Stomach (tissue), 9 donors: ENCODE measurements around the gene DUSP8. TPM values are rescaled to one million over a fixed set of nuclear protein-coding genes. Genes with fewer than 3 reads are reported as not detected.
"Not testable (repeated sequence)": the region's sequence is repeated elsewhere in the genome, so short reads cannot be mapped to it uniquely, and the experiment has no call there.

Experiments used
- DNase-seq, 2 donors: peaks; one replicate each; pipeline versions ENCODE4 v3.0.0 to v3.0.0-alpha.2; 2013 to 2019
- H3K27ac ChIP-seq, 5 donors: fragments of 200-600 bp in 4 of 5; sonication (generic) in 4 of 5; one replicate each; pipeline ENCODE4 v1.5.1; 2013 to 2019; ENCODE audit warnings: mild to moderate bottlenecking in 1 of 5, moderate library complexity in 1 of 5
- H3K27me3 ChIP-seq, 3 donors: fragments of 200-600 bp; sonication (generic); one replicate each; pipeline ENCODE4 v1.5.1; 2017 to 2019; ENCODE audit warnings: mixed run types in 1 of 3
- H3K36me3 ChIP-seq, 4 donors: fragments of 200-600 bp; sonication (generic); 1 replicate in 3 of 4; 2 replicates in 1 of 4; pipeline ENCODE4 v1.5.1; 2016 to 2019
- H3K4me1 ChIP-seq, 4 donors: fragments of 200-600 bp; sonication (generic); one replicate each; pipeline ENCODE4 v1.5.1; 2016 to 2019
- H3K4me3 ChIP-seq, 4 donors: fragments of 200-600 bp; sonication (generic) in 3 of 4; one replicate each; pipeline ENCODE4 v1.5.1; 2016 to 2019; ENCODE audit warnings: mild to moderate bottlenecking in 1 of 4
- H3K9me3 ChIP-seq, 4 donors: fragments of 200-600 bp; sonication (generic); one replicate each; pipeline ENCODE4 v1.5.1; 2016 to 2019
- CTCF ChIP-seq, 7 experiments: fragments of 450-650 bp in 4 of 7; fragments of 200-600 bp in 3 of 7; sonication (generic) in 3 of 7; IDR thresholded peaks; one replicate each; pipeline ENCODE4 v1.5.1; 2016 to 2019; ENCODE audit warnings: antibody characterized with exemption in 7 of 7, control low read depth in 2 of 7, mild to moderate bottlenecking in 1 of 7
- EP300 ChIP-seq: sonication (generic); formaldehyde crosslinking; IDR thresholded peaks from one replicate; pipeline ENCODE4 v1.6.1; 2017; ENCODE audit warnings: antibody characterized with exemption
- POLR2A ChIP-seq, 4 donors: fragments of 450-650 bp; IDR thresholded peaks; one replicate each; pipeline ENCODE4 v1.6.1; 2016; ENCODE audit warnings: antibody characterized with exemption in 4 of 4, control low read depth in 2 of 4, mild to moderate bottlenecking in 1 of 4, moderate library complexity in 1 of 4
- POLR2AphosphoS5 ChIP-seq, 3 donors: sonication (generic); formaldehyde crosslinking; IDR thresholded peaks; one replicate each; pipeline ENCODE4 v1.6.1; 2016; ENCODE audit warnings: antibody characterized with exemption in 3 of 3
- WGBS, 5 donors: extraction: QIAGEN DNeasy Blood & Tissue Kit in 3 of 5; methylation state at CpG; one replicate each; pipeline versions ENCODE4 v1.1.5 to v1.1.7; 2013 to 2018; 5-methylcytosine and 5-hydroxymethylcytosine counted together
- intact Hi-C: fragments of 100-400 bp; cut with DNase I; formaldehyde crosslinking; loops from one replicate; pipeline ENCODE4 v1.15.1; 2023; ENCODE audit warnings: low total_unique reads
- polyA plus RNA-seq, 3 donors: library from polyadenylated mRNA; stranded (reverse); fragments of 200-250 nt; gene quantifications; one replicate each; pipeline ENCODE4 v1.2.3, GENCODE V29; 2013
- total RNA-seq, 5 donors: library from RNA; depleted of rRNA; stranded (reverse); fragments of >200 nt; gene quantifications; one replicate each; pipeline versions ENCODE4 v1.1.0 to v1.2.3, GENCODE V29; 2014 to 2016
- donor health status: healthy with polysubstance abuse.
- donor health status: Bipolar disorder and iron deficiency.
- donor health status: healthy.

The DUSP8 gene
- total and polyA plus RNA-seq, 8 donors = 0.58 to 31.6 (median 2.6) TPM

DNA sequence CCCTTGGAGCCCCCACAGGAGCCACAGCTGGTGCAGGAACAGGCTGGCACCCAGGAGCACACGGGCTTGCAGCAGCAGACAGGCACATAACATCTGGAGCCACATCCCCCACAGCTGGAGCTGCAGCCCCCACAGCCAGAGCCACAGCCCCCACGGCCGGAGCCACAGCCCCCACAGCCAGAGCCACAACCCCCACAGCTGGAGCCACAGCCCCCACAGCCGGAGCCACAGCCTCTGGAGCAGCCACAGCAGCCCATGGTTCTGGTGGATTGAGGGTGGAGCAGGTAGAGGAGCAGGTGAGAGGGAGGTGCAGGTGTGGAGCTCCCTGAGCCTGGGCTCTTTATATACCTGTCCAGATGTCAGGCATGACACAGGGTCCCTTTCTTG is 25.9 kb upstream of the DUSP8 start, which contains the start of gene KRTAP5-2:
TSS of gene KRTAP5-2 (minus strand) at position 301 of the 387 bp plus-strand sequence. CDS start at position 257, 44 bp downstream.
- intact Hi-C loops = no loop called here
- 69 to 85% (median 81%) methylated on average over 1 to 4 of the region's 4 CpGs; no CpG with 5 or more reads in 1 of the 5 donors for WGBS, 5 donors
- no peak within 1 kb of the TSS for H3K4me3 ChIP-seq
- no peak for DNase-seq
- no peaks in the 10 kb centered on the region for H3K9me3 ChIP-seq
- H3K27me3 ChIP-seq = peaks cover 0 to 58% (median 0%) of the 10 kb centered on the region in 3 donors
- H3K4me1 ChIP-seq = no peaks in the 10 kb centered on the region
- no peak within 1 kb of the TSS for H3K27ac ChIP-seq
- no peak for TF ChIP-seq POLR2A (IDR thresholded peaks at IDR 0.05)
- H3K36me3 ChIP-seq = no peaks in the 10 kb centered on the region

- DNase-seq = no peak
Observed at GRCh38 chr11:1597331-1597993, 25.4 kb upstream of the DUSP8 start.

DNA sequence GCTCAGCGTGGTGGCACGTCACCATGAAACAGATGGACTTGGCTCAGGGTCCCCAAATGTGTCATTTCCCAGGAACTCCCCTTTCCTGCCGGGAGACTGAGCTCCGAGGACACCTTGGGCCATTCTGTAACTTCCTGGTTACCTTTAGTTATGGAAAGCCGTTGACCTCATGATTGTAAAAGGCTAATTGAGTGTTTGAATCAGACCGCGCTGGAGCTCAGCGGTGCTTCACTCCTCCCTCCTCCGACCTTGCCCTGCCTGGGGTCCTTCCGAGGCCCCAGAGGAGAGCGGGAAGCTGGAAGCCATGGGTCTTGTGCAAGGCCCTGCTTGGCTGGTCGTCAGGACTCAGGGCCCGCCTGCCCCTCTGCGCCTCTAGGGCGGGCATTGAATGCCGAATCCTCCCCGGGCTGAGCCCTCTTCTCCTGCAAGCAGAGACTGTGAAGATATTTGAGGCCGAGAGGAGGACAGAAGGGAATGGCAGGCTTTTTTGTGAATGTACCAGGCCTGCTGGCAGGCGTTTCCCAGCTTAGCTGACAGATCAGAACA is 24.6 kb upstream of the DUSP8 start:
- WGBS, 5 donors = 61 to 79% (median 72%) methylated on average over 17 to 19 of the region's 19 CpGs
- H3K9me3 ChIP-seq, H3K27ac ChIP-seq, H3K4me3 ChIP-seq, H3K36me3 ChIP-seq, H3K4me1 ChIP-seq, intact Hi-C loops: not testable (repeated sequence)
- peaks cover 0 to 60% (median 0%) of the 10 kb centered on the region in 3 donors for H3K27me3 ChIP-seq
- DNase-seq = peak in 1 of 2 donors; percentile 23

More at GRCh38 chr11:1597331-1597993, 25.4 kb upstream of the DUSP8 start:
- Histone ChIP-seq H3K27me3 (peaks cover 0 to 57% (median 0%) of the 10 kb centered on the region in 3 donors), H3K27ac (no peak overlapping the region), H3K9me3 (no peaks in the 10 kb centered on the region), H3K4me3 (no peak overlapping the region), H3K36me3 (no peaks in the 10 kb centered on the region), H3K4me1 (no peaks in the 10 kb centered on the region)
- TF ChIP-seq POLR2A (IDR thresholded peaks at IDR 0.05) = no peak
- TF ChIP-seq POLR2AphosphoS5 (IDR thresholded peaks at IDR 0.05) = no peak
- TF ChIP-seq CTCF (IDR thresholded peaks at IDR 0.05) = no peak
- no peak for TF ChIP-seq EP300
- 76 to 86% (median 81%) methylated on average over 9 to 10 of the region's 10 CpGs for WGBS, 5 donors
- intact Hi-C loops = no loop called here

GRCh38 chr11:1595994-1596575 is 24.0 kb upstream of the DUSP8 start:
- H3K4me3 ChIP-seq, intact Hi-C loops, H3K36me3 ChIP-seq, H3K4me1 ChIP-seq, DNase-seq, H3K27ac ChIP-seq, H3K9me3 ChIP-seq: not testable (repeated sequence)
- 57 to 67% (median 66%) methylated on average over 11 of the region's 11 CpGs for WGBS, 5 donors
- H3K27me3 ChIP-seq = peaks cover 0 to 60% (median 0%) of the 10 kb centered on the region in 3 donors

DNA sequence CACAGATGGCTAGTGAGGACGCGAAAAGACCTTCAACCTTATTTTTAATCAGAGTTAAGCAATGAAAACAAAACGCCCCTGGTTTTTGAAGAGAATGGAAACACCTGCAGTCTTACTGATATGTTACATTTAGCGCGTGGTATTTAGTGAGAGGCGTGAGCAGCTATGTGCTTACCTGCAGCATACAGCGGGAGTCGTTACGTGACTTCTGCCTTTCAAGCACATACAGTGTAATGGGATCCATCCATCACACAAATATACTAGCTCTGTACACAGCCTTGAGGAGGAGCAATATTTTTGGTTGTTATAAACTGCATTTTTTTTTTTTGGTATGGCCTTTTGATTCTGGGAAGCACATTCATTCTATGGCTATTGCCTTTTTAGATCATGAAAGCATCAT is 20.6 kb upstream of the DUSP8 start:
- peaks cover 0 to 6% (median 0%) of the 10 kb centered on the region in 4 donors for H3K4me1 ChIP-seq
- H3K4me3 ChIP-seq = no peak overlapping the region
- peaks cover 0 to 51% (median 0%) of the 10 kb centered on the region in 3 donors for H3K27me3 ChIP-seq
- H3K27ac ChIP-seq = no peak overlapping the region
- no peaks in the 10 kb centered on the region for H3K9me3 ChIP-seq
- whole genome bisulfite sequencing, 5 donors = 40 to 62% (median 55%) methylated on average over 9 of the region's 9 CpGs
- H3K36me3 ChIP-seq = no peaks in the 10 kb centered on the region
- TF ChIP-seq CTCF (IDR thresholded peaks at IDR 0.05) (no peak), EP300 (no peak), POLR2AphosphoS5 (IDR thresholded peaks at IDR 0.05) (no peak), POLR2A (IDR thresholded peaks at IDR 0.05) (no peak)
- no peak for DNase-seq
- intact Hi-C loops = no loop called here
